Aorta (tissue), 5 donors: Measurements from ENCODE around the gene MED13L. TPM values are rescaled to one million over a fixed set of nuclear protein-coding genes. Genes with fewer than 3 reads are reported as not detected.

Experiments used
- ATAC-seq: fragments of 200-7000 bp; cut with Tn5 transposase; one replicate; pipeline ENCODE4 v1.9.1; 2022; ENCODE audit warnings: moderate library complexity; ENCODE audit not compliant: low FRiP score
- DNase-seq, 2 donors: peaks; one replicate each; pipeline ENCODE4 v3.0.0-alpha.2; 2020
- H3K27ac ChIP-seq, 2 donors: one replicate each; pipeline ENCODE4 v1.5.1; 2013; ENCODE audit warnings: low read length in 2 of 2, mild to moderate bottlenecking in 2 of 2, moderate library complexity in 2 of 2, control low read depth in 1 of 2, inconsistent platforms in 1 of 2, low read depth in 1 of 2
- H3K27me3 ChIP-seq, 2 donors: one replicate each; pipeline ENCODE4 v1.6.1; 2013; ENCODE audit warnings: control low read depth in 1 of 2, low read length in 1 of 2, mild to moderate bottlenecking in 1 of 2, moderate library complexity in 1 of 2; ENCODE audit not compliant: insufficient read depth in 2 of 2, control insufficient read depth in 1 of 2
- H3K36me3 ChIP-seq, 2 donors: one replicate each; pipeline ENCODE4 v1.6.1; 2013; ENCODE audit warnings: control low read depth in 1 of 2, low read length in 1 of 2, mild to moderate bottlenecking in 1 of 2; ENCODE audit not compliant: insufficient read depth in 2 of 2, control insufficient read depth in 1 of 2
- H3K4me1 ChIP-seq, 2 donors: one replicate each; pipeline ENCODE4 v1.6.1; 2013; ENCODE audit warnings: low read length in 2 of 2, control low read depth in 1 of 2, mild to moderate bottlenecking in 1 of 2, moderate library complexity in 1 of 2; ENCODE audit not compliant: insufficient read depth in 2 of 2, control insufficient read depth in 1 of 2
- H3K4me3 ChIP-seq, 2 donors: one replicate each; pipeline ENCODE4 v1.5.1; 2013; ENCODE audit warnings: low read length in 2 of 2, control low read depth in 1 of 2, mild to moderate bottlenecking in 1 of 2
- H3K9me3 ChIP-seq: one replicate; pipeline ENCODE4 v1.6.1; 2013; ENCODE audit warnings: mild to moderate bottlenecking, low read length; ENCODE audit not compliant: control insufficient read depth
- WGBS, 2 donors: extraction: QIAGEN DNeasy Blood & Tissue Kit; methylation state at CpG; one replicate each; pipeline ENCODE4 v1.1.7; 2013; 5-methylcytosine and 5-hydroxymethylcytosine counted together
- intact Hi-C, 2 donors: fragments of 100-400 bp; cut with DNase I; formaldehyde crosslinking; loops; one replicate each; pipeline versions ENCODE4 v1.14.2 to v1.15.0; 2022
- polyA plus RNA-seq, 2 donors: library from polyadenylated mRNA; stranded (reverse); fragments of 200-250 nt; gene quantifications; one replicate each; pipeline ENCODE4 v1.2.3, GENCODE V29; 2013
- total RNA-seq, 2 donors: library from RNA; stranded (reverse); fragmentation: NEBNext Ultra II Directional; extraction: Animal tissue kit (Norgen Biotek cat#: 25700); gene quantifications; one replicate each; pipeline ENCODE4 v1.2.1, GENCODE V29; 2021
- donor health status: healthy with polysubstance abuse.
- donor health status: Bipolar disorder and iron deficiency.
- donor health status: DM: no; HTN: no; CAD: no.
- donor health status: DM: no; HTN: no; CAD: no.
- donor health status: DM: yes; HTN: yes; CAD: no.

The MED13L gene
- total and polyA plus RNA-seq, 4 donors: 16.7 to 215 (median 114) TPM

GRCh38 chr12:115943630-115944391 is 333.7 kb downstream of the MED13L start:
- DNase-seq (peak in 1 of 2 donors; percentile 61), ATAC-seq (peak; percentile 79)
- no peak overlapping the region for H3K4me3 ChIP-seq
- H3K9me3 ChIP-seq: peaks cover 2% of the 10 kb centered on the region
- intact Hi-C loops: no loop called here
- WGBS, 2 donors: 26 to 30% methylated on average over 13 of the region's 13 CpGs
- H3K27ac ChIP-seq: no peak overlapping the region
- no peaks in the 10 kb centered on the region for H3K27me3 ChIP-seq
- H3K36me3 ChIP-seq: no peaks in the 10 kb centered on the region
- no peaks in the 10 kb centered on the region for H3K4me1 ChIP-seq

- Histone ChIP-seq H3K27me3 (no peaks in the 10 kb centered on the region), H3K36me3 (no peaks in the 10 kb centered on the region), H3K4me3 (no peak overlapping the region), H3K4me1 (no peaks in the 10 kb centered on the region), H3K27ac (no peak overlapping the region), H3K9me3 (peaks cover 2% of the 10 kb centered on the region)
- ATAC-seq: no peak
- 42 to 54% methylated on average over 7 of the region's 7 CpGs for WGBS, 2 donors
- no peak for DNase-seq
- intact Hi-C loops: no loop called here
These were observed 334.2 kb downstream of the MED13L start for GRCh38 chr12:115943310-115943629.

- Histone ChIP-seq H3K4me1 (no peaks in the 10 kb centered on the region), H3K27ac (no peak overlapping the region), H3K4me3 (no peak overlapping the region), H3K36me3 (no peaks in the 10 kb centered on the region), H3K9me3 (peaks cover 2% of the 10 kb centered on the region), H3K27me3 (no peaks in the 10 kb centered on the region)
- intact Hi-C loops: no loop called here
- DNase-seq (no peak), ATAC-seq (no peak)
- 95 to 100% methylated on average over 1 of the region's 1 CpG for WGBS, 2 donors
These were observed 335.1 kb downstream of the MED13L start for GRCh38 chr12:115942346-115942745.

- no peak for ATAC-seq
- Histone ChIP-seq H3K4me3 (no peak overlapping the region), H3K36me3 (no peaks in the 10 kb centered on the region), H3K4me1 (no peaks in the 10 kb centered on the region), H3K9me3 (peaks cover 2% of the 10 kb centered on the region), H3K27me3 (no peaks in the 10 kb centered on the region), H3K27ac (no peak overlapping the region)
- intact Hi-C loops: no loop called here
- WGBS, 2 donors: 90 to 91% methylated on average over 5 of the region's 5 CpGs
- no peak for DNase-seq
These were observed 336.1 kb downstream of the MED13L start for GRCh38 chr12:115941362-115941761.

- intact Hi-C loops: no loop called here
- DNase-seq (no peak), ATAC-seq (no peak)
- Histone ChIP-seq H3K4me3 (no peak overlapping the region), H3K36me3 (no peaks in the 10 kb centered on the region), H3K9me3 (peaks cover 2% of the 10 kb centered on the region), H3K27ac (no peak overlapping the region), H3K4me1 (no peaks in the 10 kb centered on the region), H3K27me3 (no peaks in the 10 kb centered on the region)
- 84 to 89% methylated on average over 1 of the region's 1 CpG for WGBS, 2 donors
These were observed 338.6 kb downstream of the MED13L start for GRCh38 chr12:115938794-115939377.

- no peaks in the 10 kb centered on the region for H3K36me3 ChIP-seq
- H3K27ac ChIP-seq: no peak overlapping the region
- H3K4me1 ChIP-seq: no peaks in the 10 kb centered on the region
- H3K9me3 ChIP-seq: peaks cover 2% of the 10 kb centered on the region
- intact Hi-C loops: no loop called here
- WGBS, 2 donors: 90 to 92% methylated on average over 8 of the region's 8 CpGs
- DNase-seq (no peak), ATAC-seq (no peak)
- H3K27me3 ChIP-seq: no peaks in the 10 kb centered on the region
- H3K4me3 ChIP-seq: no peak overlapping the region
These were observed 340.2 kb downstream of the MED13L start for GRCh38 chr12:115936997-115937916.

- WGBS, 2 donors: 96 to 97% methylated on average over 7 of the region's 7 CpGs
- no peaks in the 10 kb centered on the region for H3K36me3 ChIP-seq
- ATAC-seq: no peak
- H3K4me1 ChIP-seq: no peaks in the 10 kb centered on the region
- no peak overlapping the region for H3K27ac ChIP-seq
- H3K9me3 ChIP-seq: no peaks in the 10 kb centered on the region
- H3K4me3 ChIP-seq: no peak overlapping the region
- H3K27me3 ChIP-seq: no peaks in the 10 kb centered on the region
- intact Hi-C loops: no loop called here
- DNase-seq: no peak
These were observed 342.6 kb downstream of the MED13L start for GRCh38 chr12:115934877-115935276.

GRCh38 chr12:115934046-115934445 is 343.4 kb downstream of the MED13L start:
- Histone ChIP-seq H3K27ac (no peak overlapping the region), H3K27me3 (no peaks in the 10 kb centered on the region), H3K4me1 (no peaks in the 10 kb centered on the region), H3K9me3 (no peaks in the 10 kb centered on the region), H3K36me3 (no peaks in the 10 kb centered on the region), H3K4me3 (no peak overlapping the region)
- 66 to 75% methylated on average over 3 of the region's 3 CpGs for WGBS, 2 donors
- DNase-seq (no peak), ATAC-seq (peak; percentile 75)
- intact Hi-C loops: no loop called here
